ENCODE measurements around the gene PLEK. TPM values are rescaled to one million over a fixed set of nuclear protein-coding genes. Genes with fewer than 3 reads are reported as not detected.
"Not testable (repeated sequence)": the region's sequence is repeated elsewhere in the genome, so short reads cannot be mapped to it uniquely, and the experiment has no call there.

The PLEK gene
- total RNA-seq, 1 donor from 2014 or later = 3.0 TPM

GRCh38 chr2:68417926-68418325 is 52.8 kb downstream of the PLEK start:
- no peak for DNase-seq

GRCh38 chr2:68418419-68418818 is 53.3 kb downstream of the PLEK start:
- no peak for DNase-seq

GRCh38 chr2:68418855-68419254 is 53.8 kb downstream of the PLEK start:
- DNase-seq = no peak

- no peak for DNase-seq
Observed at GRCh38 chr2:68420254-68420910, 55.3 kb downstream of the PLEK start.

- no peak for DNase-seq
Observed at GRCh38 chr2:68423966-68424650, 59.0 kb downstream of the PLEK start.

- no peak for DNase-seq
Observed at GRCh38 chr2:68425503-68425902, 60.4 kb downstream of the PLEK start.

- DNase-seq = no peak
Observed at GRCh38 chr2:68426446-68426845, 61.4 kb downstream of the PLEK start.

GRCh38 chr2:68426848-68427579 is 61.9 kb downstream of the PLEK start:
- DNase-seq = no peak

GRCh38 chr2:68428126-68428525 is 63.0 kb downstream of the PLEK start:
- DNase-seq = no peak

- no peak for DNase-seq
Observed at GRCh38 chr2:68428746-68429145, 63.7 kb downstream of the PLEK start.

- no peak for DNase-seq
Observed at GRCh38 chr2:68429311-68429826, 64.3 kb downstream of the PLEK start.

- DNase-seq = no peak
Observed at GRCh38 chr2:68431316-68431972, 66.4 kb downstream of the PLEK start.

- DNase-seq = no peak
Observed at GRCh38 chr2:68432696-68433658, 67.9 kb downstream of the PLEK start.

GRCh38 chr2:68434981-68435380 is 69.9 kb downstream of the PLEK start:
- DNase-seq = no peak

GRCh38 chr2:68435615-68436014 is 70.5 kb downstream of the PLEK start:
- DNase-seq = no peak

GRCh38 chr2:68436270-68436669 is 71.2 kb downstream of the PLEK start:
- no peak for DNase-seq

GRCh38 chr2:68438455-68439303 is 73.6 kb downstream of the PLEK start:
- no peak for DNase-seq

GRCh38 chr2:68441179-68441993 is 76.3 kb downstream of the PLEK start:
- peak; percentile 75 for DNase-seq

- DNase-seq = no peak
Observed at GRCh38 chr2:68441994-68442322, 76.9 kb downstream of the PLEK start.

- not testable (repeated sequence) for DNase-seq
Observed at GRCh38 chr2:68446425-68446824, 81.3 kb downstream of the PLEK start.

Measured in occipital lobe (tissue), 2 donors.